ENCODE data around the gene ZIC5. TPM values are rescaled to one million over a fixed set of nuclear protein-coding genes. Genes with fewer than 3 reads are reported as not detected.

The ZIC5 gene
- 2.7 and 2.8 TPM in 2 replicates for total RNA-seq (2014; rRNA removed; shearing (Covaris generic))
- polyA plus RNA-seq (2015; cell fraction: cytosol; rRNA removed), result 3.3 and 4.9 TPM in 2 replicates
- 7.2 and 12.3 TPM in 2 replicates for polyA plus RNA-seq (2015; cell fraction: nucleus; rRNA removed)

- in situ Hi-C loops (cut with HindIII; ENCODE audit: low pct_unique_long_range_greater_than_20kb, low sequenced_read_pairs), result no loop called here
- DNase-seq (ENCODE audit: low read depth, low spot score), result no peak
Measured at GRCh38 chr13:99971576-99972189, at the start of gene ZIC5. Gene ZIC5, minus strand, starts transcription at chr13:99971767. Its CDS starts 164 bp downstream, at chr13:99971603.

DNA sequence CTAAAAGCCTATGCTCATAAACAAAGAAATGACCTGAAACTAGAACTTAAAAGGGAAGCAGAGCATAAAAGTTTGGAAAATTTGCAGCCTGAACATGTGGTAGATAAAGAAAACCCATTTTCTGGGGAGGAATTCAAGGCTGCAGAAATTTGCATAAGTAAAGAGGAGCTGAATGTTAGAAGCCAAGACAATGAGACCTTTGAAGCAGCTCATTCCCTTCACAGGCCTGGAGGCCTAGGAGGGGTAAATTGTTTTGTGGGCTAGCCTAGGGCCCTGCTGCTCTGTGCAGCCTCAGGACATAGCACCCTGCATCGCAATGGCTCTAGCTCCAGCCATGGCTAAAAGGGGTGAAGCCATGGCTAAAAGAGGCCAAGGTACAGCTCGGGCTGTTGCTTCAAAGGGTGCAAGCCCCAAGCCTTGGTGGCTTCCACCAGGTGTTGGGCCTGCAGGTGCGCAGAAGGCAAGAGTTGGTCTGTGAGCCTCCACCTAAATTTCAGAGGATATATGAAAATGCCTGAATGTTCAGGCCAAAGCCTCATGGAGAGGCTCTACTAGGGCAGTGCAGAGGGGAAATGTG, 48.3 kb upstream of the ZIC5 start:
- DNase-seq (ENCODE audit: low read depth, low spot score), result no peak
- in situ Hi-C loops (cut with HindIII; ENCODE audit: low pct_unique_long_range_greater_than_20kb, low sequenced_read_pairs), result no loop called here

- DNase-seq (ENCODE audit: low read depth, low spot score), result no peak
- in situ Hi-C loops (cut with HindIII; ENCODE audit: low pct_unique_long_range_greater_than_20kb, low sequenced_read_pairs), result no loop called here
Measured at GRCh38 chr13:100014621-100015020, 43.1 kb upstream of the ZIC5 start.

- DNase-seq (ENCODE audit: low read depth, low spot score), result no peak
- in situ Hi-C loops (cut with HindIII; ENCODE audit: low pct_unique_long_range_greater_than_20kb, low sequenced_read_pairs), result no loop called here
Measured at GRCh38 chr13:99998261-99998660, 26.7 kb upstream of the ZIC5 start.

DNA sequence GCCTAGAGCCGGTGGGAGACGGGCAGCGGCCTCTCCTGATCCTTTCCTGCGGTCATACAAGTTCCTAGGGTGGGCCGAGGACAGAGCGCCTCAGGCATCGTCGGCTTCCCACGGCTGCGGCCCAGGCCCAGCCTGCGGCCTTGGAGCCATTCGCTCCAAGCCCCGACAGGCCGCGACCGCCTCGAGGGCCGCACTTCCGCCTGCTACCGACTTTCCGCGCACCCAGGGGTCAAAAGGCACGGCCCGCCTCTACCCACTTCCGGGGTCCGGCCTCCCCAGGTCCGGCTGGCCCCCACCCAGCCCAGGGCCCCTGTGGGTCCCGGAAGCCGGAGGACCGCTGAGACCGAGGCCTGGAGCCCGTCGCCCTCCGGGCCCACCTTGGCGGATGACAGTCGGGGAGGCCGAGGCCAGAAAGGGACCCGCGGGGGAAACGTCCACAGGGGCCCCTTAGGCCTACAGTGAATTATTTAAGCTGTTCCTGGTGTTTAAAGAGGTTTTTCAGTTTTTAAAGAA, 26.2 kb upstream of the ZIC5 start:
- in situ Hi-C loops (cut with HindIII; ENCODE audit: low pct_unique_long_range_greater_than_20kb, low sequenced_read_pairs), result no loop called here
- DNase-seq (ENCODE audit: low read depth, low spot score), result no peak

DNA sequence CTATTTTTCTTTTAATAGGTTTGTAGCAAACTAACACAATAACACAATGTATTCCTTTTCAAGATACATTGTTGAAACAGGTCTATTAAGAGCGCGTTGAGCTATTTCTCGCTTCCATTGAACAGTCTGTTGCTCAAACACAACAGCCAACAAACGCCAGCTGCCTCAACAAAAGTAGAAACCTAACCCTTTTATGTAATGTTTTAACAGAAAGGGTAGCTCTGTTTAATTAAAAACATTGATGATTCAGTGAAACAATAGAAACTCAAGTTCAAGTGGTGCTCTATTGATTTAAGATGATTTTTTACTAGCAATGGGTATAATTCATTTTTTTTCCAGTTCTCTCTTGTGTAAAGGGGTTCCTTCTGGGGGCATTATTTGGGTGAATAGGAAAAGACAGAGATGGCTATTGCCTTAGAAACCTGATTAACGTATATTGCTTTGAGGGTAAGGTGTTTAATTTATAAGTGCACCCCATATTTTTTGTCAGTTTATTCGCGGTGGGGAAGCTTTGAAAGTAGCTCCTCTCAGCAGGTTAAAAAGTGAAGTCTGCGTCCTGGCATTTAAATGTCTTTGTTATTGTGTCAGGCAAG, 24.9 kb upstream of the ZIC5 start:
- in situ Hi-C loops (cut with HindIII; ENCODE audit: low pct_unique_long_range_greater_than_20kb, low sequenced_read_pairs), result no loop called here
- DNase-seq (ENCODE audit: low read depth, low spot score), result no peak

- in situ Hi-C loops (cut with HindIII; ENCODE audit: low pct_unique_long_range_greater_than_20kb, low sequenced_read_pairs), result no loop called here
- no peak for DNase-seq (ENCODE audit: low read depth, low spot score)
Measured at GRCh38 chr13:99995589-99996380, 24.2 kb upstream of the ZIC5 start.

DNA sequence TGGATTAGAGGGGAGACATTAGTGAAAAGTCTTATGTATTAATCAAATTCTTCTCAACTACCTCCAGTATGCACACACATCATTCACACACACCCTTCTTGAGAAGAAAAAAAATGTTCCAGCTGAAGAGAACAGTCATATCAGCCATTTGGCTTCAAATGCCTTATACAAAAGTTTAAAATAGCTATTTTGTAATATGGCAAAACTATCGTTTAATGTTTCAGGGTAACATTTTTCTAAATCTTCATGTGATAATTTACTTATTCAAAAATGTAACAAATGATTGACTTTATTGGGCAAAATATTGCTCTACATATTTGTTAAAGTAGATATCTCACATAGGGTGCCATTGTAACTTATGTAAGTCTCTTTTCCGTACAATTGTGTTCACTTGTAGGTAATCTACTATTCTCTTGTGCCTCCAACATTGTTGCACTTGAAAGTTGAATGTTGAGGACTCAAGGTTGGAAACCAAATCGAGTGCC, 23.6 kb upstream of the ZIC5 start:
- no peak for DNase-seq (ENCODE audit: low read depth, low spot score)
- in situ Hi-C loops (cut with HindIII; ENCODE audit: low pct_unique_long_range_greater_than_20kb, low sequenced_read_pairs), result no loop called here

DNA sequence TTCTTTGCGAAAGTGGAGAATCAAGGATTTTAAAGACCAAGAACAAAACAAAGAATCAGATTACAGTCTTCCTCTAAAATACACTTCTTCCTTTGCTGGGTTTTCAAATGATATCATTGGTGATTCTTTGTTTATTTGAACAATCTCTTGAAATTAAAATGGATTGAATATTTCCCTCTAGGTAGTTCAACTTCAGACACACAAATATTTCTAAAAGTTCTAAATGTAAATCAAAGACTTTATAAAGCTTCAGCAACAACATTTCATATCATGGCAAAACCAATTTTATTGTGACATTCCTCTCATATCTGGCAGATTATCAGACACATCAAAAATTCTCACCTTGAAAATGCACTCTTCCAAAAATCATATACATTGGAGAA, 23.1 kb upstream of the ZIC5 start:
- no peak for DNase-seq (ENCODE audit: low read depth, low spot score)
- in situ Hi-C loops (cut with HindIII; ENCODE audit: low pct_unique_long_range_greater_than_20kb, low sequenced_read_pairs), result no loop called here

GRCh38 chr13:99993660-99994637, 22.4 kb upstream of the ZIC5 start:
- DNase-seq (ENCODE audit: low read depth, low spot score), result no peak
- in situ Hi-C loops (cut with HindIII; ENCODE audit: low pct_unique_long_range_greater_than_20kb, low sequenced_read_pairs), result no loop called here

DNA sequence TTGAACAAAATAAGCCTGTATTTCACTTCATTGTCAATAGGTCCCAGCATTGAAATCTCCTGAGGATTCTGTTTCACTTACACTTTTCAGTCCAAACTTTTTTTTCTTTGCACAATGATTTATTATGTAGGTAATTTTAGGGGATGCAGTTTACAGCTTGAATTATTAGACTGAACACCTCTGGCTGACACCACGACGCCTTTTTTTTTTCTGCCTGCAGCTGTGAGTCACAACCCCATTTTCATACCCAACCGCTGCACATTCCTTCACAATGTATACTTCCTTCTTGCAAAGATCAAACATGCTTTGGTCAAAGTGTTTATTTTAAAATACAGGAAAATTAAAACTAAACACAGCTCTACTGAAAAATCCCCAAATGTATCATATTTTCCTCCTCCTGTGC, 21.4 kb upstream of the ZIC5 start:
- DNase-seq (ENCODE audit: low read depth, low spot score), result no peak
- in situ Hi-C loops (cut with HindIII; ENCODE audit: low pct_unique_long_range_greater_than_20kb, low sequenced_read_pairs), result no loop called here

GRCh38 chr13:99991828-99992775, 20.5 kb upstream of the ZIC5 start:
- no peak for DNase-seq (ENCODE audit: low read depth, low spot score)
- in situ Hi-C loops (cut with HindIII; ENCODE audit: low pct_unique_long_range_greater_than_20kb, low sequenced_read_pairs), result no loop called here

DNA sequence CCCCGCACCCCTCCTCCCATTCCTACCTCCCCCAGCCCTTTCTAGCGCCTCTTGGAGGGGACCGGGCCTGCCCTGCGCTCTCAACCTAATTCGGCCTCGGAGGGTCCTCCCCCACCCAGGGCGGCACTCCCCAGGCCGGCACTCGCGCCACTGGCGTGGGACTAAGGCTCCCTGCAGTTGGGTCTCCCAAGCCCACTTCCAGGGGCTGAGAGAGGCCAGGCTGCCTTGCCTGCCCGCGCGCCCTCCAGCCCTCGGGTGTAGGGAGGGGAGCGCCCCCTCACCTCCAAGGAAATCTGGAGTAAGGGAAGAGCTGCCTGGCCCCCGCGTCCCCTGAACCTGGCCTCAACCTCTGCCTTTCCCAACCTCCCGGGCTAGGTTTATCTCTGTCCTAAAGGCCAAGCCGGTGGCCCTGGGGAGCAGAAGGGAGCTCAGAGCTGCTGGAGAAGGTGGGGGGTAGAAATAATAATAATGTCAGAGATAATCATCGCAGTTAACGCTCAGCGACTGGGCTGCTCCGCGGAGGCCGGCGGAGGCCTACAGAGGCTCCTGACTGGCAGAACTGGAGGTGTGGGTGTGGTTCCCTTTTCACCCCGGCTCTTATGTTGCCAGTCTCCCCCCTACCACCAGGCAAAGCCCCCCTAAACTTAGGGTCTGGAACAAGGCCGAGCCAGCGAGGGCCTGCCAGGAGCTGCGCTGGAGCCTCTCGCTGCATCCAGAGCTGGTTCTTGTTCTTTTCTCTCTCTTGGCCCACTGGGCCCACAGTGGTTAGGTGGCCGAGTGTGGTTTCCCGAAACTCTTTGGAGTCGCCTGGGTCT, 19.7 kb upstream of the ZIC5 start:
- in situ Hi-C loops (cut with HindIII; ENCODE audit: low pct_unique_long_range_greater_than_20kb, low sequenced_read_pairs), result no loop called here
- DNase-seq (ENCODE audit: low read depth, low spot score), result no peak

DNA sequence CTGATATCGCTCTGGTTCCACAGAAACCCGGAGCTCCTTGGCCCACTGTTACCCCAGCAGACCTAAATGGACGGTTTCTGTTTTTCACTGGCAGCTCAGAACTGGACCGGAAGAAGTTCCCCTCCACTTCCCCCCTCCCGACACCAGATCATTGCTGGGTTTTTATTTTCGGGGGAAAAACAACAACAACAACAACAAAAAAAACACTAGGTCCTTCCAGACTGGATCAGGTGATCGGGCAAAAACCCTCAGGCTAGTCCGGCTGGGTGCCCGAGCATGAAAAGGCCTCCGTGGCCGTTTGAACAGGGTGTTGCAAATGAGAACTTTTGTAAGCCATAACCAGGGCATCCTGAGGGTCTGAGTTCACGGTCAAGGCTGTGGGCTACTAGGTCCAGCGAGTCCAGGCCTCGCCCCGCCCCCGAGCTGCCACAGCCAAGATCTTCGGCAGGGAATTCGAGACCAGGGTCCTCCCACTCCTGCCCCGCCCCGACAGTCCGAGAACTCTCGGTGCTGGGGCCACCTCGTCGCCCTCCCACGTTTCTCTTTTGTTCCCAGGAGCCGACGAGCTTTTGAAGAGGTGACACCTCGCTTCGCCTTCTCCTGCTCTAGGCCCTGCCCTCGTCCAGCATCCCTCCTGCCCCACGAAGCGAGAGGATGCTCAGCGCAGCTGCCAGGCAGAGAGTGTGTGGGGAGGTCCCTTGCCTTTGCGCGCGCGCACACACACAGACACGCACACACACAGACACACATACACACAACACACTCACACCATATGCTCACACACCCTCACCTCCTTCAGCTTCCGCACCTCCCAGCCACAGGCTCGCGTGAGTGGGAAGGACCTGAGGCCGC, 18.8 kb upstream of the ZIC5 start:
- DNase-seq (ENCODE audit: low read depth, low spot score), result no peak
- in situ Hi-C loops (cut with HindIII; ENCODE audit: low pct_unique_long_range_greater_than_20kb, low sequenced_read_pairs), result no loop called here
